CD4-positive, alpha-beta T cell treated with Interleukin-4 for 4 hours (primary cell): Measurements from ENCODE around the gene KLC3.

Experiments used
- DNase-seq: peaks from one replicate; pipeline ENCODE4 v3.0.0-alpha.2; 2020

Gene KLC3

GRCh38 chr19:45380107-45380506 is 39.6 kb downstream of the KLC3 start:
- no peak for DNase-seq

GRCh38 chr19:45382426-45382825 is 41.9 kb downstream of the KLC3 start:
- DNase-seq = no peak

- no peak for DNase-seq
These were observed 45.1 kb downstream of the KLC3 start for GRCh38 chr19:45385392-45386221.

- no peak for DNase-seq
These were observed 50.8 kb downstream of the KLC3 start for GRCh38 chr19:45391346-45391745.

- DNase-seq = no peak
These were observed 51.5 kb downstream of the KLC3 start for GRCh38 chr19:45391871-45392665.

- no peak for DNase-seq
These were observed 55.5 kb downstream of the KLC3 start for GRCh38 chr19:45395821-45396617.

GRCh38 chr19:45400192-45400591 is 59.6 kb downstream of the KLC3 start:
- no peak for DNase-seq
